DMS153 treated with DMSO at 0.1 percent for 48 hours (cell line): ENCODE measurements around the gene DTX1.
"Not testable (repeated sequence)": the region's sequence is repeated elsewhere in the genome, so short reads cannot be mapped to it uniquely, and the experiment has no call there.

Experiments used
- DNase-seq: peaks from one replicate; lab custom pipeline; 2025; ENCODE audit not compliant: unreplicated experiment; lab: John Stamatoyannopoulos, UW

The DTX1 gene

DNA sequence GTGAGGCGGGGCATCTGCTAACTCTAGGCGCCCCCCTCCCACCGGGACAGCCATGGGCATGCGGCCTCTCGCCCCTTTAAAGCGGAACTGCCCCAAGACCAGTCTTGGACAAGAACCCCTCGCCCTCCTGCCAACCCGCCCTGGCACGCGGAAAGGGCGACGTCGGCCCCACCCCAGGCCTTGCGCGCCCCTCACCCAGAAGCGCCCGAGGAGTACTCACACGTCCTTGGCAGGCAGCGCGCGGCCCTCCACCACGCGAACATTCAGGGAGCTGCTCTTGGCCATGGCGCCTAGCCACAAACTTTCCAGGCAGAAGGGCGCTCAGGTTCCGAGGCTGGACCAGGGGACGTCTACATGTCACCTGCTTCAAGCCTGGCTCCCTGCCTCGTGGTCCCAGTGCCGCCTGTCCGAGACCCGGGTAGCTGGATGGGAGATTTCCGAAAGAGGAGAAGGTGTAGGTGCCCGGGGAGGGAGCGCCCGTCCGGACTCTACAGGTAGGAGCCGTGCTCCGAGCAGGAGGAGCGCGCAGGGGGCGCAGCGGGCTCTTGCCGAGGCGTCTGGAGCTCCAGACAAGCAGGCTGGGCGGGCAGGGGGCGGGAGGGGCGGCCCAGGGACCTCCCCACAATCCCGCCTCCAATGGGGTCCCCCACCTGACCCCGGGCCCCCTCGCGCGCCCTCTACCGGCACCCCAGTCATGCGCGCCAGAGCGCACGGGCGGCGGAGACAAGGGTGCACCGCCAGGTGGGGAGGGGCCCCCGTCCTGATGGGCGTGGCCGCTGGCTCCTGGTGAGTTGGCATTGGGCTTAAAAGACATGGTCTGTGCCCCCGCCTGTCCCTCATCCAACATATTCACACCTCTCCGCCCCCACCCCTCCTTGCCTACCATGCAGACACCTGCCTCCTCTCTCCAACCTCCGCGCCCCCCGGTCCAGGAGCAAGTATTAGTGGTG is 78.9 kb downstream of the DTX1 start, which contains the start of gene RASAL1:
Gene RASAL1, minus strand, starts transcription at position 584 of the 950 bp plus-strand sequence. Its CDS starts 299 bp downstream, at position 285.
- peak; percentile 74 for DNase-seq

DNA sequence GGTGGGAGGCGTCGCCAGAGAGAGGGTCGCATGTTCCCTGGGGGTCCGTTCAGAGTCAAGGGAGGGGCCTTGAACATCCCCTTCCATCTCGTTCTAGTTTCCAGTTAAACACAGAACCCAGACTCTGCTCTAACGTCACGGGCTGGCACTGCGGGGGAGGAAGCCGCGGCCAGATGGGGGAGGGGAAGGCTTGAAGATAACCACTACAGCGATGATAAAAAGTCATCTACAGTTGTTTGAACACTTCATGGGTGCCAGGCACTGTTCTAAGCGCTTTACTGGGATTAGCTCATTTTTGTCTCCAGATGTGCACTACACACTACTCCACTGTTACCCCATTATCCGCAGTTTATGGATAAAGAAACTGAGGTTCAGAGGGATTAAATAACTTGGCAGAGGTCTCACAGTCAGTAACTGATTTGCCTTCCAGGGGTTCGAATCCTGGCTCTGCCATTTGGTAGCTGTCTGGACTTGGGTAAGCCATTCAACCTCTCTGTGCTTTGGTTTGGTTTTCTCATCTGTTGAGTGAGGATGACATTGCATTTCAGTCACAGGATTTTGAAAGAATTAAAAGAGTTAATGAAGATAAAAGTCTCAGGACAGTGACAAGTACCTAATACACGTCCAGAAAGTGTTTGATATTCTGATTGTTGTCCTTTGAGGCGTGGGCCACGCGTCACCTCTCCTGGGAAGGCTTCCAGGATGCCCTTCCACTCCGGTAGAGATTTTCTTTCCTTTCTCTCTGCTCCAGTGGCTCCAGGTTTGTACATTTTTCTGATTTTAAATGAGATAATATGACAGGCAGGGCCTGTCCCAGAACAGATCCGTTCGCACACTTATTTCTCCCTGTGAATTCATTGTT is 79.8 kb downstream of the DTX1 start:
- no peak for DNase-seq

DNA sequence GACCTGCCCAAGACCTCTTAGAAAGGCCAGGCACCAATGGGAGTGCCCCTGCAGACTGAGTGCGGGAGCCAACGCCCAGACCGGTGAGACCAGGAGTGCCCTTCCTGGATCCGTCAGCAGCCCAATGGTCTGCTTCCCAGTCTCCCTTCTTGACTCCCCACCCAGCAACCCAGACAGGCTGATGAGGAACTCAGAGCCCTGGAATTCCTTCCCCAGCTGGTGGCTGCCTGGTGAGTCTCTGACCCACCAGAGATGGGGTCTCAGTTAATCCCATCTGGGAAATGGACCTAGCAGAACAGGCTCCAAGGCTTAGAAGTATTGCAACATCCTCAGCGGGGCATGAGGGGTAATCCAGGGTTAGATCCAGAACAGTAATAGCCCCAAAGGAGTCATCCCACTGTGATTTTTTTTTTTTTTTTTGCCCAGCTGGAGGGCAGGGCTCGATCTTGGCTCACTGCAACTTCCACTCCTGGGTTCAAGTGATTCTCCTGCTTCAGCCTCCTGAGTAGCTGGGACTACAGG is 80.5 kb downstream of the DTX1 start:
- no peak for DNase-seq

DNA sequence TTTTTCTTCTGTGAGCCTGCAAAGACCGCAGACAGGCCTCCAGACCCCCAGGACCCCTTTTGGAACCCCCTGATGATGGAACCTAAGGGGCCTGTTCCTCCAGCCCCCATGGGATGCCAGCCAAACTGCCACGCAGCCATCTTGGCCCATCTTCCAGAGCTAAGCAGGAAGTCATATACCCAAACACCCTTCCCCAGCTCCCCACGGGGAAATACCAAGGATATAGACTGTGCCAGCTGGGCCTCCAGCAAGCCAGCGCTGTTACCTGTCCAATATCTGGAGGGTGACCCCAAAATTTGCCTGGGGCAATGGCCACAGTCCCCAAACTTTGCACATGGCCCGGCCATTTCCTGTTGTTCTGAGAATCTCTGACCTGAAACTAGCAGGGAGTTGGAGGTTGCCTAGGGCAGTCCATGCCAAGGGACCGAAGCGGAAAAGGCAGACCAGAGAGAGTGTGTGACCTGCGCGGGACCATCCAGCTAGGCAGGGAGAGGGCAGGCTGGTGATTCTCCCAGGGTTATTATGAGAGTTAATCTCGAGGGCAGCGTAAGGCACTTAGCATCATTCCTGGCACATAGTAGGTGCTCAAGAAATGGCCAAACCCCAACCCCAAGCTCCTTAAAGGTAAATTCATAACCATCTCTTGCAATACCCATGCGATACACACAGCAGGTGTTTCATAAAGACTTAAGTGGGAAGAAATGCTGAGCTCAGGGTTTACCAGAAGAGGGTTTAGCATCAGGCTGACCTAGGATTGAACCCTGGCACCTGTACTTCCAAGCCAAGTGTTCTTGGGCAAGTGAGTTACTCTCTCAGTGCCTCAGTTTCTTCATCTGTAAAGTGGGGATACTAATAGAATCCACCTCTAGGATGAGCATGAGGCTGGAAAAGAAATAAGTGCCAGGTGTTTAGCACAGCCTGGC is 81.6 kb downstream of the DTX1 start:
- no peak for DNase-seq

DNA sequence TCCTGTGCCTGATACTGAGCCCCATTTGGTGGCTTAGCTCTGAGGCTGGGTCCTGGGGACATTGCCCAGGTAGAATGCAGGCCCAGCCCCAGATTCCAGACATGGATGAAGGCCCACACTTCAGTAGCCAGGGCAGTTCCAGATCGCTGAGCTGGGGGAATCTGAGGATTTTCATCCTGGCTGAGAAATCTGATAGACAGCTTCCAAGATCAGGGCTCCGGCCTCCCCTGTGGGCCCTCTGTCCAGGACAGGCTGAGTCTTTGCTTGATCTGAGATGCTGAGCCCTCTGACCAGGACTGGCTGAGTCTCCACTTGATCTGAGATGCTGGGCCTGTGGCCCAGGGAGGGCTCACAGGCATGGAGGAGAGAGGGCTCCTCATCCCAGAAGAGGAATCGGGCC is 82.3 kb downstream of the DTX1 start:
- DNase-seq: no peak

DNA sequence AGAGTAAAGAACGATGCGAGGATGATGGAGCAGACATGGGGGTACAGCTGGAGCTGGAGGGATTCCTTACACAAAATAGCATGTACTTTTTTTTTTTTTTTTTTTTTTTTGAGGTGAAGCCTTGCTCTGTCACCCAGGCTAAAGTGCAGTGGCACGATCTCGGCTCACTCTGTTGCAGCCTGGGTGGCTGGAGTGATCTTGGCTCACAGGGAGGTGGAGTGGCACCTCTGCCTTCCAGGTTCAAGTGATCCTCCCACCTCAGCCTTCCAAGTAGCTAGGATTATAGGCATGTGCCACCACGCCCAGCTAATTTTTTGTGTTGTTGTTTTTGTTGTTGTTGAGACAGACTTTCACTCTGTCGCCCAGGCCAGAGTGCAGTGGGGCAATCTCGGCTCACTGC is 84.2 kb downstream of the DTX1 start:
- DNase-seq: no peak

DNA sequence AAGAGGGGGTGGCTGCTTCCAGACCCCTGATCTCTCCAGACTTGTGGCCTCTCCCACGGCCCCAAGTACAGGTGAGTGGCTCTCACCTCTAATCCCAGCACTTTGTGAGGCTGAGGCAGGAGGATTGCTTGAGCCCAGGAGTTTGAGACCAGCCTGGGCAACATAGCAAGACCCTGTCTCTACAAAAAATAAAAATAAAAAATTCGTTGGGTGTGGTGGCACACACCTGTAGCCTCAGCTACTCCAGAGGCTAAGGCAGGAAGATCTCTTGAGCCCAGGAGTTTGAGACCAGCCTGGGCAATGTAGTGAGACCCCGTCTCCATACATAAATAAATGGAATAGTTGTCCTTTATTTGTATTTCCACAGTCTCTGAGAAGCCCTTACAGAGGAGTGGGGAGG is 85.2 kb downstream of the DTX1 start:
- not testable (repeated sequence) for DNase-seq

DNA sequence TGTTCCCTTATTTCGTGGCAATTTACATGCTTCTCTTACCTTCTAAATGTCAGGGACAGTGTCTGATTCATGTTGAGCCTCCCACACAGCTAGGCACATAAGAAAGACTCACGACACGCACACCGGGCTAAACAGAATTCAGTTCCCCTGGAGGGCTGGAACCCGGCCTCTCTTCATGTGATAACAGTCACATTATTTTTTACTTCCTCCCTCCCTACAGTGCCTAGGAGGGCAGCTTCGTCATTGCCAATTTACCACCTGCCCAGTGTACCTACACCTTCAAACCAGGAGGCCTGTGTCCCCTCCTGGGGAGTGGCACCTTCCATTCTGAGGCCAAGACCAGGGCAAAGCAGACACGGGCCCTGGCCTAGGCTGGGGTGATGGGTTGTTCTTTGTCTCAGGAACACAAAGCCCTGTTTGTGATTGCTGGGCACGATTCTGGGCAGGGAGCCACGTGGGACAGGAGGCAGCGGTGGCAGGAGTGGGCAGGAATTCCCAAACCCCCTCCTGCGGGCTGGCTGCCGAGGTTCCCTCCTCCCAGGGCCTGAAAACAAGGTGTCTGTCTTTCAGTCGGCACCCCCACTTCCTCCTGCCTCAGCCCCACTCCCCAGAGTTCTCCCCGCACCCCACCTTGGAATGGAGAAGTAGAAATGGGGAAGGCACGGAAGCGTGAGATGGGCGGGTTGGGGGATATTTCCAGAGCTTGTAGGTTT is 85.8 kb downstream of the DTX1 start:
- peak; percentile 45 for DNase-seq

DNA sequence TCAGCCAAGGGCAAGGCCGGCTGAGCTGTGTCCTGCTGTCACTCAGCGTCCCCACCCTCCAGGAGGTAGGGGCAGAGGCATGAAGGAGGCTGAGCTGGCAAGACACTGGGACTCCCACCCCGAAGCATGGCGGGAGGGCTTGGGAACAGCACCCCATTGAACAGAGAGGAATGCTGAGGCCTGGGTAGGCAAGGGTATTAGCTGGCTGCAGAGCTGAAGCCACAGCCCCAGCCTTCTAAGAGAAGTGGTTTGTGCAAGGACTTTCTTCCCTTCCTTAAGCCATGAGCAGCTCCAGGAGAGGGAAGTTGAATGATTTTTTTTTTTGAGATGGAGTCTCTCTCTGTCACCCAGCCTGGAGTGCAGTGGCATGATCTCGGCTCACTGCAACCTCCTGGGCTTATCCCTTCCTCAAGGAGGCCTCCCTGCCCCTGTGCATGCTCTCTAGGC is 86.4 kb downstream of the DTX1 start:
- DNase-seq: no peak

DNA sequence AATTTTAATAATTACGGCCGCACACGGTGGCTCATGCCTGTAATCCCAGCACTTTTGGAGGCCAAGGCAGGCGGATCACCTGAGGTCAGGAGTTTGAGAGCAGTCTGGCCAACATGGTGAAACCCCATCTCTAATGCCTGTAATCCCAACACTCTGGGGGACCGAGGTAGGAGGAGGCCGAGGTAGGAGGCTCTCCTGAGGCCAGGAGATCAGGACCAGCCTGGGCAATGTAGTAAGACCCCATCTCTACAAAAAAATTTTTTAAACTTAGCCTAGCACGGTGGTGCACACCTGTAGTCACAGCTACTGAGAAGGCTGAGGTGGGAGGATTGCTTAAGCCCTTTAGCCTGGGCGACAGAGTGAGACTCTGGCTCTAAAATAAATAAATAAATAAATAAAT is 87.4 kb downstream of the DTX1 start:
- no peak for DNase-seq

DNA sequence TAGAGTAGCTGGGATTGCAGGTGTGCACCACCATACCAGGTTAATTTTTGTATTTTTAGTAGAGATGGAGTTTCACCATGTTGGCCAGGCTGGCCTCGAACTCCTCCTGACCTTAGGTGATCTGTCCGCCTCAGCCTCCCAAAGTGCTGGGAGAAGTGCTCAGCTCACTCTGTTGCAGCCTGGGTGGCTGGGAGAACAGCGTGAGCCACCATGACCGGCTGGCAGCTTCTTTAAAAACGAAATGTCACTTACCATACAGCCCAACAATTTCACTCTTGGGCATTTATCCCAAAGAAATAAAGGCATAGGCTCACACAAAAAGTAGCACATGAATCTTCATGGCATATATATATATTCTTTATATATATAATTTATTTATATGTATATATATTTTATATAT is 88.3 kb downstream of the DTX1 start:
- no peak for DNase-seq

DNA sequence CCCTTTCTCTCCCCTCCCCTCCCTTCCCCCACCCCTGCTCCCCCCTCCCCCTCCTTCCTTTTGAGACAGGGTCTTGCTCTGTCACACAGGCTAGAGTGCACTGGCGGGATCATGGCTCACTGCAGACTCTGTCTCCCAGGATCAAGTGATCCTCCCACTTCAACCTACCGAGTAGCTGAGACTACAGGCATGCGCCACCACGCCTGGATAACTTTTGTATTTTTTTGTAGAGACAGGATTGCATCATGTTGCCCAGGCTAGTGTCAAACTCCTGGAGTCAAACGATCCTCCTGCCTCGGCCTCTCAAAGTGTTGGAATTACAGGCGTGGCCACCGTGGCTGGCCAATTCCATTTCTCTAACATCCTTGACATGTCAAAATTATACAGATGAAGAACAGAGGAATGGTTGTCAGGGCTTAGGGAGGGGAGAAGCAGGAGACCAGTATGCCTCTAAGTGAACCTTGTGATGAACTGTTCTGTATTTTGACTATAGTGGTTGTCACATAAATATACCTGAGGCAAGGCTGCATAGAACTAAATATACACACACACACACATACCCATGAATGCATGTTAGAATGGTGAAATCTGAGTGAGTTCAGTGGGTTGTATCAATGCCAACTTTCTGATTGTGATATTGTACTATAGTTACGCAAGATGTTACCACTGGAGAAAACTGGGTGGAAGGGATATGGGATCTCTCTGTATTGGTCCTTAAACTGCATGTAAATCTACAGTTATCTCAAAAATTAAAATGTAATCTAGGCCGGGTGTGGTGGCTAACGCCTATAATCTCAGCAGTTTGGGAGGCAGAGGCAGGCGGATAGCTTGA is 89.4 kb downstream of the DTX1 start:
- DNase-seq: no peak

DNA sequence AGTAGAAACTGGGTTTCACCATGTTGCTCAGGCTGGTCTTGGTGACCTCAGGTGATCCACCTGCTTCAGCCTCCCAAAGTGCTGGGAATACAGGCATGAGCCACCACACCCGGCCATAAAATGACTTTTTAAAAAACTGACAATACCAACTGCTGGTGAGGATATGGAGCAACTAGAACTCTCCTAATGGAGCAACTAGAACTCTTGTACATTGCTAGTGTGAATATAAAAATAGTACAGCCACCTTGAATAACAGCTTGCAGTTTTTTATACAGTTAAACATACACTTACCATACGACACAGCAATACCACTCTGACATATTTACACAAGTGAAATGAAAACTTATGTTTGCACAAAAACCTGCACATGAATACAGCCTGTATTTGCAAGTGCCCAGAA is 90.5 kb downstream of the DTX1 start:
- DNase-seq: peak; percentile 58
